Stimulated activated CD8-positive, alpha-beta memory T cell treated with anti-CD3 and anti-CD28 coated beads, Interleukin-4, amount 100 ng/mL, for 24 hours (primary cell): ENCODE data around the gene ZBTB1.

Experiments
- DNase-seq: peaks from one replicate; pipeline ENCODE4 v3.0.0-alpha.2; 2020; ENCODE audit warnings: low read depth

The ZBTB1 gene, protein sequence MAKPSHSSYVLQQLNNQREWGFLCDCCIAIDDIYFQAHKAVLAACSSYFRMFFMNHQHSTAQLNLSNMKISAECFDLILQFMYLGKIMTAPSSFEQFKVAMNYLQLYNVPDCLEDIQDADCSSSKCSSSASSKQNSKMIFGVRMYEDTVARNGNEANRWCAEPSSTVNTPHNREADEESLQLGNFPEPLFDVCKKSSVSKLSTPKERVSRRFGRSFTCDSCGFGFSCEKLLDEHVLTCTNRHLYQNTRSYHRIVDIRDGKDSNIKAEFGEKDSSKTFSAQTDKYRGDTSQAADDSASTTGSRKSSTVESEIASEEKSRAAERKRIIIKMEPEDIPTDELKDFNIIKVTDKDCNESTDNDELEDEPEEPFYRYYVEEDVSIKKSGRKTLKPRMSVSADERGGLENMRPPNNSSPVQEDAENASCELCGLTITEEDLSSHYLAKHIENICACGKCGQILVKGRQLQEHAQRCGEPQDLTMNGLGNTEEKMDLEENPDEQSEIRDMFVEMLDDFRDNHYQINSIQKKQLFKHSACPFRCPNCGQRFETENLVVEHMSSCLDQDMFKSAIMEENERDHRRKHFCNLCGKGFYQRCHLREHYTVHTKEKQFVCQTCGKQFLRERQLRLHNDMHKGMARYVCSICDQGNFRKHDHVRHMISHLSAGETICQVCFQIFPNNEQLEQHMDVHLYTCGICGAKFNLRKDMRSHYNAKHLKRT

DNA sequence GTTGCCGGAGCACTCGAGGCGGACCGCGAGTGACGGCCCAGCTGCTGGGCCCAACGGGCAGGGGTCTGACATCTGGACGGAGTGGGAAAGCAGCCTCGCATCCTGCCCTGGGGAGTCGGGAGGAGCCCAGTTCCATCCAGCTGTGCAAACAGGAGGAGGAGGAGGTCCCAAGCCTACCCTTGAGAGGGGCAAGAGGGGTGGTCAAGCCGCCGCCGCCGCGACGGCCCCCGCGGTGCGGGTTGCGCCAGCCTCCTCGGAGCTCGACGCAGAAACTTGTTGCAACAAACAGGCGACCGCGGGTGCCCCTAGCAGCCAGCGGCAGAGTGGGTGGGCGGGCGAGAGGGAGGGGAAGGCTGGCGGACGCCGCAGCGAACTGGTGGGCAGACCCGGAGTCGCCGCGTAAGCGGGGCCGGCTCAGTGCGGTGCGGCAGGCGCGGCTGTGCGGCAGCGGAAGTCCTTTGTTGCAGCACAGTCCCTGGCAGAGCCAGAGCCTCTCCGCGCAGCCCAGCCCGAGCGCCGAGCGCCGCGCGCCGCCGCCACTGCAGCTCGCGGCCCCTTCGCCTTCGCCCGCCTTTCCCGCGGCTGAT, at the start of gene ZBTB1:
ZBTB1 (plus strand) TSS at position 461 of the 587 bp plus-strand sequence. CDS start 16,735 bp downstream, outside the sequence.
- peak; percentile 88 for DNase-seq

DNA sequence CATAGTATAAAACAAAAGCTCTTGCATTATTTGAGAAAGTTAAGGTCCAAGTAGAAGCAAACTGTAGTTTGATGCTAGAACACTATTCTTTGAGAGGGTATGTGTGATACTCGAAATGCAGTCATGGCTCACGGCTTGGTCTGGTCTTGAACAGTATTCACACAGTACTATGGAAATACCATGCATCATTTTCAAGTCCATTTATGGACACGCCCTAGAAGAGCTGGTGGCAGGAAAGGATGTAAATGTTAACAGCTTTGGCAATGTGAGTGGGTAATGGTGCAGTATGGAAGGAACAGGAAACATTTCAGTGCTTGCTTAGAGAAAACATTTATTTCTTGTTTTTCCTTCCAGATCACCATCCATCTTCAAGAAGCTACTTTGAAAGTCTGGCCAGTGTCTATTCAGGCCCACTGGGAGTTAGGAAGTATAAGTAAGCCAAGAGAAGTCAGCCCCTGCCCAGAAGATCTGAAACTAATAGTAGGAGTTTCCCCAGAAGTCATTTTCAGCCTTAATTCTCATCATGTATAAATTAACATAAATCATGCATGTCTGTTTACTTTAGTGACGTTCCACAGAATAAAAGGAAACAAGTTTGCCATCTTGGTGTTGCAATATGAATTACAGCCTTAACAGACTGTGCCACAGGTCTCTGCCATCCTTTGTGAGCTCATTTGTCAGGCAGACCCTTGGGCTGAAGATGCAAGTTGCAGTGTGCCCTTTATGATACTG, 45.0 kb upstream of the ZBTB1 start:
- no peak for DNase-seq

DNA sequence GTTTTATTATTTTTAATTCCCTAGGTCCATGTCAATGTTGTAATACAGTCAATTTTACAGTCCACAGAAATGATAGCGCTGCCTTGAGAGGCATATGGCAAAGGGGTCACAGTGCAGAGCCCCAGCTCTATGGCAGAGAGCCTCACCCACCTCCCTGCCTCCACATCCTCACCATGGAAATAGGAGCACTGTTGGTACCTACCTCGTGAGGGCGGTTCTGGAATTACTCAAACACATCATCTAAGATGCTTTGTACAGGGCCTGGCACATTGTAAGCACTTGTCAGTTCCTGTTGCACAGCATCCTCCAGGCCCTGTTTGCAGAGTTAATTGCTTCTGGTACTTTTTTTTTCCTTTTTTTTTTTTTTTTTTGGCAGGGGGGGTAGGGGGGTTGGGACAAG, 43.3 kb upstream of the ZBTB1 start:
- no peak for DNase-seq

DNA sequence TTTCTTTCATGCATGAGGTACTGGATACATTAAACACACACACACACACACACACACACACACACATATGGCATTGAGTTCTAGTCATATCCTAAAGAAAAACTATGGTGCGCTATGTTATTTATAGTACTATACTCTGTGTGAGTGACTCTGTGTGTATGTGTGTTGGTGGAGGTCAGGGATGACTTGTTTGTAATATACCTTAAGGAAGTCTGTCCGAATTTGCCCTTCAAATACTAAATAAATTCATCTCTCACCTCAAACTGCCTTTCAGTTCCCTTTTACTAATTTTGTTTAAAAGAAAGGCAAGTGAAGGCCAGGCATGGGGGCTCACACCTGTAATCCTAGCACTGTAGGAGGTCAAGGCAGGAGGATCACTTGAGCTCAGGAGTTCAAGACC, 41.4 kb upstream of the ZBTB1 start:
- DNase-seq, result no peak

DNA sequence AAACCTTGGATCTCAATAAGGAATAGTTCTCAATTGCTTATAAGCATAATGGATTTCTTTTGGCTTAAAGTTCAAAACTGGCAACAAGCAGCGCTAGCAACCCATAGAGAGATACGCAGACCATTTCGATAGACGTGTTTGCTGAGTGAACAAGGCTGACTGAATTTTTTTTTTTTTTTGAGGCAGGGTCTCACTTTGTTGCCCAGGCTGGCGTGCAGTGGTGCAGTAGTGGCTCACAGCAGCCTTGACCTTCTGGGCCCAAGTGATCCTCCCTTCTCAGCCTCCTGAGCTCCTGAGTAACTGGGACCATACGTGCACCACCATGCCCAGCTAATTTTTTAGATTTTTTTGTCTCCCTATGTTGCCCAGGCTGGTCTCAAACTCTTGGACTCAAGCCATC, 40.7 kb upstream of the ZBTB1 start:
- DNase-seq, result no peak

DNA sequence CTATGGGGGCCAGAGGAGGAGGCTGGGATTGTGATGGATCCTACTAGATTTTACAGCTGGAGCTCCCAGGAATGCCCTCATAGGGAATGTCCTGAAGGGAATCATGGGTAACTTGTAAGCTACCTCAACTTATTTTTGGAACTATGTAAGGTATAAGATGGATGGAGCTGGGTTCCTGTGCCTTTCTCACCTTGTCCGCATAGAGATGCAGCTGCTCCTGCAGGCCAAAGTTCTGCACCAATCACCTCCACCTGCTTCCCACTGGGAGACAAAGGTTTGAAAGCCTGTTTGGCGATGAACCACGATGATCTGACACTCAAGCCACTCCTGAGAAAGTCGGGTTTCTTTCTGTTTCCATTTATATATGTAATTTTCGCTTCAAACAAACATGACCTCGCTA, 39.9 kb upstream of the ZBTB1 start:
- no peak for DNase-seq

DNA sequence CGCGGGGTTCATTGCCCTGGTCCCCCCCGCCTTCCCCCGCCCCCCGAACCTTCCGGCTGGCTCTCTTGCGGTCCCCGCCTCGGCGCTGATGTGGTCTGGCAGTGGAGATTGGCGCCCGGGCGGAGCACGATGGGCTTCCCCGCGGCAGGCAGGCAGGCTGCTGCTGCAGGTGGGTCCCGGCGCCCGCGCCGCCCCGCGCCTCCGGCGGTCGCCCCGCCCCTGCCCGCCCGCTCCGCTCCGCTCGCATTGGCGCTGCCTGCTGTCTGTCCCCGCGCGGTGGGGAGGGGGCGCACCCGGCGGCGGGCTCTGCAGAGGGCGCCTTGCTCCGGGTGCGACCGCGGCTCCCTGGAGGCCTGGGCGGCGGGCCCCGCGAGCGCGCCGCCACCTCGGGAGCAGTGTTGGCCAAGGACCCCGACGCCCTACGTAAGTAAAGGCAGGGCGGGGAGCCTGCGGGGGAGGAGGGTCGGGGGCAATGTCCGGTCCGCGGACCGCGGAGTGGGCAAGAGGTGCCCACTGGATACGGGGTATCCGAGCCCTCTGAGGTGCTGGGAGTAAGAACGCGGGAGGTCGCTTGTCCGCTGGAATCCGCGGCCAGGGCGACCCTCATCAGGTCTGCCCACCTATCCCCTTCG, 39.3 kb upstream of the ZBTB1 start, which contains the start of gene AKAP5:
AKAP5 (plus strand) TSS at position 309 of the 632 bp plus-strand sequence. CDS start 2,896 bp downstream, outside the sequence.
- DNase-seq, result peak; percentile 57

DNA sequence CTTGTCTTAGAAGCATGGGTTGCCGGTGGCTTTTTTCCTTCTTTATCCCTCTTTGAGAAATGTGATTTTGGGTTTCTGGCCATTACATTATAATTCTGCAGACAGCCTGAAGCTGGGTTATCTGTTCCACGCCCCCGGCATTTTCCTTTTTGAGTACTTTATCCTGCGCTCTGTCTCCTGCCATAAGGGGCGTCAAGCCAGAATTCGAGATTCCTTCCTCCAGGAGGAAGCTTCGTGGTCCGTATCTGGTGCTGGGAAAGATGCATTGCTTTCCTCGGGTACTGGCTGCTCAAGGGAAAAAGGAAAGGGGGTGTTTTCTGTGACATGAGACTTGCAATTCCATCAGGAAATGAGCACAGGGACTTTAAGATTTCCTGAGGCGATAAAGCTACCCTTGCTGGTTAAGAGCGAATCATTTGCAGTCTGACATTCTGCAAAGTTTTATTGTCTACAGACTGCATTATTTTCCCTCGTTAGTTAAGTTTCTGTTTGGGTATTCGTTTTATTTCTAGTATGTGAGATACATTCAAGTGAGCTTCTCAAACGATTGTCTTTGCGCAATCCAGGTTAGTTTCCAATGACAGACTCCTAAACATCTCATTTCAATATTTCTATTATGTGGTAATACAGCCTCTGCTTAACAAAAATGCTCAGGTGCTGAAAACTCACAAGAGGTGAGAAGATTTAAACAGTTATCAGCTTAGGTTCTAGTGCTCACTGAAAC, 38.6 kb upstream of the ZBTB1 start:
- DNase-seq, result no peak

DNA sequence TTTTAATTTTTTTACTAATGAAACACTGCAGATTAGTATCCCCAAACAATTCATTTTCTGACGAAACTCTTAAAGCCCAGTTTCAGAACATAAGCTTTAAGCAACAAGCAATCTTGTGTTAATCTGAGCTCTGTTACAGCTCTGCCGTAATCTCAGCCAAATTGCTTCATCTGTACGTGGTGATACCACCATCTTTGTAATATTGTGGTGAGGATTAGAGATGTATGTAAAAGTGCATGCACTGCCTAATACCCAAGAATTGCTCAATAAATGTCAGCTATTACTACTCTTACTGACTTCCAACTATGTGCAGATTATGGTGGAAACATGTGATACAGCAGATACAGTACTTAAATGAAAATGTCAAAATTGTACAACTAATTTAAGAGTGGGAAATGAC, 37.5 kb upstream of the ZBTB1 start:
- no peak for DNase-seq

DNA sequence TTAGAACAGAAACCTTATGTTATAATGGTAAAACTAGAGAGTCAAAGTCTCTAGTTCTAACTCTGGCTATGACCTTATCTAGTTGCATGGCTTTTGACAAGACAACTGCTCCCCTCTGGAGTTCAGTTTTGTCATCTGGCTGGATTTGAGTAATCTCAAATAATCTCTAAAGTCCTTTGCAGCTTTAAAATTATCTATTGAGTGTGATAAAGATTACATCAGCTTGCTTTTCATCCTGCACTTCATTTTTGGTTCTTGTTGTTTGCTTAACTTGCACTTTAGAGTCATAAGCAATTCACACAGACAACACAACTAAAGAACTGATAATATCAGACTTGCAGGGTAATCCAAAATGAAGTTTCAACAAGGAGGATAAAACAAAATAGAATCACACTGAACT, 37.0 kb upstream of the ZBTB1 start:
- DNase-seq, result no peak

DNA sequence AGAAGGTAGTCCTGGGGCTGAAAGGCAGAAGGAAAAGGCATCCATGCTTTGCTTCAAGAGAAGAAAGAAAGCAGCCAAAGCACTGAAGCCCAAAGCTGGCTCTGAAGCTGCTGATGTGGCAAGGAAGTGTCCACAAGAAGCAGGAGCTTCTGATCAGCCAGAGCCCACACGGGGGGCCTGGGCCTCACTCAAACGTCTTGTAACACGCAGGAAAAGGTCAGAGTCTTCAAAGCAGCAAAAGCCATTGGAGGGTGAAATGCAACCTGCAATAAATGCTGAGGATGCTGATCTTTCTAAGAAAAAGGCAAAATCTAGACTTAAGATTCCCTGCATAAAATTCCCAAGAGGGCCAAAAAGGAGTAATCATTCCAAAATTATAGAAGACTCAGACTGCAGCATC, 36.1 kb upstream of the ZBTB1 start:
- no peak for DNase-seq

DNA sequence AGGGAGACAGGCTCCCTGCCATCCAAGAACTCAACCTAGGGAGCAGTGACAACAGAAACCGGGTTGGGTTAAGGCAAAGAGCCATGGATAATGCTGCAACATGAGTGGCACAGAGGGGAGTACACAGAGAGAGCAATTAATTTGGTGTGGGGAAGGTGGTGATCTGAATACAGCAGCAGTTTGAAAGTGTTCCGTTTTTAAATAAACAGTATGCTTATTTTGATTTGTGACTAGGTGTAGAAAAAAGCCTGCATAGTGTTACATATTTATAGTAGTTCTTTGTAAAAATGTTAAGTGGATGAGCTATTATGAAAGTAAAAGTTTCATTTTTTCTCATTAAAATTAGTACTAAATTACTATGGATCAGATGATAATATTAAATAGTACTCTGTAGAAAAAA, 30.5 kb upstream of the ZBTB1 start:
- no peak for DNase-seq

DNA sequence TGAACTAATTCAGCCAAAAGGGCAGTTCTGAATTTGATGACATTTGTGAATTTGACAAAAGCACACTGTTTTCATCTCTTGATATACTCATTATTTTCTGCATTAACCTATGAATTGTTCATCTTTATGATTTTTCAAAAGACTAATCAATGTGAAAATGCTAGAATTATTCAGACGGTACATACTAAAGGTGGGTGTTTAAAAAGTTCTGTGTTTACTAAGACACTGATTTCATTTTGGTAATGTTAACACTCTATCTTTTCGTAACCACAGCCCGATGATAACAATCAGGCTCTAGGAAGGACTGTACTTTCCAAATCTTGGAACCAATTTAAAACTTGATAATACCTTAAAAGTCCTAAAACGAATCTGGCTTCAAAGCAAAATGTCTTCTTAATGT, 29.9 kb upstream of the ZBTB1 start:
- no peak for DNase-seq

DNA sequence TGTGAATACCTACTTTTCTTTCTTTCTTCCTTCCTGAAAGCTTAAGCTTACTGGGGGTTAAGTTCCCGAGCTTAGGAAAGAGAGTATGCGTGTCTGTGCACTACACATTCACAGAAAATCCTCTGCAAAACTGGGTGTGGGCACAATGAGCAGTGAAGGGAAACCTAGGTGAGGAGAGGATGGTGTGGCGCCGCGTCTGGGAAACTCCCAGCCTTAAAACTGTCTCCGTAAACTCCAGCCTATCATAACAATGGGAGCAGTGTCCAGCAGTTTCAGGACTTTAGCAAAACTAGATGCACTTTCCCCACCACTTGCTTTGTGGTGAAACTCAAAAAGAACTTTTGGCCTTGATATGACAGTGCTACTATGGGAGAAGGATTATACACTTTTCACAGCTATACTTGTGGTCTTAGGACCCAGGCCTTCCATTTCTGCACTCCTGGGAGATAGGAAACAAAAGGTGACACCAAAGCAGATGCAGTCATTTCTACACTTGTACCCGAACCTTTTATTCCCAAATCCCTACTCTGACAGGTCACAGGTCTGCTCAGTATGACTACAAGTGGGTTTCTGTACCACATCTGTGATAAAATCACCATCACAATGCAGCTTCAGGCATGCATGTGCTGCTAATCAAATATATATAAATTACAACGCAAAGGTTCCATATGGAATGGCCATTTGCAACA, 28.8 kb upstream of the ZBTB1 start:
- no peak for DNase-seq

DNA sequence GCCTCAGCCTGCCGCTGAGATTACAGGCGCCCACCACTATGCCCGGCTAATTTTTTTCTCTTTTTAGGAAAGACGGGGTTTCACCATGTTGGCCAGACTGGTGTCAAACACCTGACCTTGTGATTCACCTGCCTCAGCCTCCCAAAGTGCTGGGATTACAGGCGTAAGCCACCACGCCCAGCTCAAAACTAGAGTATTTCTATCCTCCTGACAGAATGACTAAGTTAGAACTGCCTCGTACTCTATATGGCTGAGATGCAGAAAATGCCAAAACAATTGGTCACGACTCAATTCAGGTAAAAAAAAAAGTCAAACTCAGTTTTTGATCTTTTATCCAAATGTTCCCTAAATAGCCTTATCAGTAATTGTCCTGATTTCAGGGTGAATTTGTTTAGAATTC, 28.1 kb upstream of the ZBTB1 start:
- no peak for DNase-seq

DNA sequence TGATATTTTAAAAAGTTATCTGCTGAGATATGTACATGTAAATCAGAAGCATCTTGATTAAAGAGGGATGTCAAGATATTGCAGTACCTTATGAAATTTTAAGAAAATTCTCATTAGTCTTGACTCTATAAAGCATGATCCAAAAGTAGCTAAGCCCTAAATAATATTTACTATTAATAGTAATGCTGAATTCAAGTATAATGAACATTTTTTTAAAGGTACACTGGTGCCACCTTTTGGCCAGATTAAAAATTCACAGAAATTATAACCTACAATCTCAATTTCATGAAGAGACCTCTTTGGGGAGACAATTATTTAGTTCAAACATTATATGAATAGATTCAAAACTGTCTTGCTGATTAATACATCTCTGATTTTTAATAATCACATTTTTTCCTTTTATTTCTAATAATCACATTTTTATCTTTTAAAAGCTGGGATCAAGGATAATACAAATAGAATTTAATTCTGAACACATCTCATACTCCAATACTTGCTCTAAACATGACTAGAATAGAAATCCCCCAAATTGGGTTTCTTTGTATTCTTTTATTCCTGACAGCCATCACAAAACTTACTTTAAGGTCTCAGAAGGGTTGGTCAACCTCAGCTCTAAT, 25.8 kb upstream of the ZBTB1 start:
- DNase-seq, result no peak

DNA sequence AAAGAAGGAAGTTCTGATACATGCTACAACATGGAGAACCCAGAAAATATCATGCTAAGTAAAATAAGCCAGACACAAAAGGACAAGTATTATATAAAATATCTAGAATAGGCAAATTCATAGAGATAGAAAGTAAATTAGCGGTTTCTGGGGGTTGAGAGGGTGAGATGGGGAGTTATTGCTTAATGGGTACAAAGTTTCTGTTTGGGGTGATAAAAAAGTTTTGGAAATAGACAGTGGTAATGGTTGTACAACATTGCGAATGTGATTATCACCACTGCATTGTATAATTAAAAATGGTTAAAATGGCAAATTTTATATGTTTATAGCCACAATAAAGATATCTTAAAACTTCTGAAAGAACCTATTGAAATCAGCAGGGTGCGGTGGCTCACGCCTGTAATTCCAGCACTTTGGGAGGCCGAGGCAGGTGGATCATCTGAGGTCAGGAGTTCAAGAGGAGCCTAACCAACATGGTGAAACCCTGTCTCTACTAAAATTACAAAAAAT, 15.9 kb upstream of the ZBTB1 start:
- DNase-seq, result no peak

DNA sequence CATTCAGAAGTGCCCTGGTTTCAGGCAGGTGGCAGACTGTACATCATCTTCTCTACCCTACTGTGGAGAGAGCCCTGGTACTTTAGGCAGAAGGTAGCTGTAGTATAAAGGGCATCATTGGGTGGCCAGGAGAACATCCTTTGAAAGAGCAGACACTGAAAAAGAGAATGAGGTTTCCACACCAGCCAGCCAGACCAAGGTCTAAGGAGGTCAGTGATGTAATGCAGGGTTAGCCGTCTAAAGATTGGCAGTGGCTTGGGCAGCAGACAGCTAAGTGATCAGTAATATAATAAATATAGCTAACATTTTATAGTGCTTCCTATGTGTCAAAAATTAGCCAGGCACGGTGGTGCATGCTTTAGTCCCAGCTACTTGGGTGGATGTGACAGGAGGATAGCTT, 12.9 kb upstream of the ZBTB1 start:
- no peak for DNase-seq

DNA sequence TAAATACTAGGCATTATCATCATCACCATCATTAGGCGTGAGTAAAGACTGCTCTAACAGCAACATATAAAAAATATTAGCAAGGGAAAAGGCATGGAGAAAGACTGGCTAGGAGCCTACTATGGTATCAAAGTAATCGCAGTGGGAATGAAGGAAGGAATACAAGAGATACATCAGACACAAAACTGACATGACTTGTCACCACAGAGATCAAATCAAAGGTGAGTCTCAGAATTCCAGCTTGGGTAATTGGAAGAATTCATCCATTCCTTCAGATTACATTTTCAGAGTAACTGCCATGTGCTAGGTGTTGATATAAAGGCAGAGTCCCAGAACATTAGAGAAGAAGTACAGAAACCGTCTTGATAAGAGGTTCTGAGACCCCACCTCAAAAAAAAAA, 11.1 kb upstream of the ZBTB1 start:
- DNase-seq, result no peak

DNA sequence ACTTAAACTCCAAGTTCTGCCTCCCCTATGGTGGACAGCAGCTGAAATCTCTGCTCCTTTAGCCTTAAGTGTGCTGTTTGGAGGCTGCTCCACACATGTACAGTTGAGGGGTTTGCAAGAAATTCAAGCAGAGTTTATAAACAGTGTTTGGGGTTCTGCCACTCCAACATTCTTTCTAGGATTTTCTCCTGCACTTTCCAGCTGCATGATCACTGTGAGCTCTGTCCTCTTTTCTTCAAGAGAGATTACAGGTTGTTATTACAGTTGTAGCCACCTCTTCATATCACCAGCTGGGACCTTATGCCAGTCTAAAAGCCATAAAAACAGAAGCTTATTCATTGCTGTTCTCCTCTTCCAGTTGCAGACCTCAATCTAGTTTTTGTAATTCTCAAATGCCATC, 9.3 kb upstream of the ZBTB1 start:
- DNase-seq, result no peak
